ENCODE measurements around the gene LINGO3. TPM values are rescaled to one million over a fixed set of nuclear protein-coding genes. Genes with fewer than 3 reads are reported as not detected.

LINGO3 gene
- total RNA-seq, 1 donor from 2014 or later = not detected

DNA sequence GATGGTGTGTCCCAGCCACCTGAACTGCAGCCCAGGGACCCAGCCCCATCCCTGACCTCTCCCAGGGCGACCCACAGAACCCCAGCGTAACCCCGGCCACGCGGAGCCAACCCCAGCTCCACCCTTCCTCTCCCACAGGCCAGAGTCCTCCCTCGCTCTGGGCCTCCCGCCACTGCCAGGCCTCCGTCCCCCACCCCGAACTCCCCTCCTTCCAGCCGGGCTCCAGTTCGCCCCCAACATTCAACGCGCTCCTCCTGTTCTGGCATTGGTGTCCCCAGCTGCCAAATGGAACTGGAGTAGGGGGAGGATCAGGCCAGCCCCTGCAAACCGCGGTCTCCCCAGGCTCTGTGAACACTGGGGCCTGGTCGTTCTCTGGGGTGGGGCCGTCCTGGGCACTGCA lies 7.4 kb downstream of the LINGO3 start:
- no peaks in the 10 kb centered on the region for H3K36me3 ChIP-seq
- no peaks in the 10 kb centered on the region for H3K27me3 ChIP-seq
- no peak overlapping the region for H3K27ac ChIP-seq
- no peak overlapping the region for H3K4me3 ChIP-seq
- intact Hi-C loops (cut with DNase I) = no loop called here
- DNase-seq (ENCODE audit: extremely low spot score in 2 of 2) = no peak
- TF ChIP-seq, protein P1, sequence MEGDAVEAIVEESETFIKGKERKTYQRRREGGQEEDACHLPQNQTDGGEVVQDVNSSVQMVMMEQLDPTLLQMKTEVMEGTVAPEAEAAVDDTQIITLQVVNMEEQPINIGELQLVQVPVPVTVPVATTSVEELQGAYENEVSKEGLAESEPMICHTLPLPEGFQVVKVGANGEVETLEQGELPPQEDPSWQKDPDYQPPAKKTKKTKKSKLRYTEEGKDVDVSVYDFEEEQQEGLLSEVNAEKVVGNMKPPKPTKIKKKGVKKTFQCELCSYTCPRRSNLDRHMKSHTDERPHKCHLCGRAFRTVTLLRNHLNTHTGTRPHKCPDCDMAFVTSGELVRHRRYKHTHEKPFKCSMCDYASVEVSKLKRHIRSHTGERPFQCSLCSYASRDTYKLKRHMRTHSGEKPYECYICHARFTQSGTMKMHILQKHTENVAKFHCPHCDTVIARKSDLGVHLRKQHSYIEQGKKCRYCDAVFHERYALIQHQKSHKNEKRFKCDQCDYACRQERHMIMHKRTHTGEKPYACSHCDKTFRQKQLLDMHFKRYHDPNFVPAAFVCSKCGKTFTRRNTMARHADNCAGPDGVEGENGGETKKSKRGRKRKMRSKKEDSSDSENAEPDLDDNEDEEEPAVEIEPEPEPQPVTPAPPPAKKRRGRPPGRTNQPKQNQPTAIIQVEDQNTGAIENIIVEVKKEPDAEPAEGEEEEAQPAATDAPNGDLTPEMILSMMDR (IDR thresholded peaks at IDR 0.05) = no peak
- no peak for TF ChIP-seq POLR2AphosphoS5 (IDR thresholded peaks at IDR 0.05; ENCODE audit: insufficient read depth in 1 of 2, low read depth in 1 of 2)
- no peak for TF ChIP-seq POLR2A (IDR thresholded peaks at IDR 0.05)
- peaks cover 11% of the 10 kb centered on the region for H3K4me1 ChIP-seq
- H3K9me3 ChIP-seq = no peaks in the 10 kb centered on the region

DNA sequence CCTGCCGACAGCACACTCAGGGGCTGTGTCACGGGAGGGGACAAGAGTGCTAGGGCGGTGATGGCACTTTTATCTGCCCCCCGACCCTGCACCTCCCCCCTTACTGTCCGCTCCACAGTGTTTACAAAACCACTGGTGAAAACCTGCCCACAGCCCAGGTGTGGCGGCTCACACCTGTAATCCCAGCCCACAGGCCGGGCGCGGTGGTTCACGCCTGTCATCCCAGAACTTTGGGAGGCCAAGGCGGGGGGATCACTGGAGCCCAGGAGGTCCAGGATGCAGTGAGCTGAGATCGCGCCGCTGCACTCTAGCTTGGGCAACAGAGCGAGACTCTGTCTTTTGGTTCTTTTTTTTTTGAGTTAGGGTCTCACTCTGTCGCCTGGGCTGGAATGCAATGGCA lies 11.8 kb downstream of the LINGO3 start:
- no peaks in the 10 kb centered on the region for H3K27me3 ChIP-seq
- H3K9me3 ChIP-seq = no peaks in the 10 kb centered on the region
- no peak overlapping the region for H3K27ac ChIP-seq
- intact Hi-C loops (cut with DNase I) = no loop called here
- no peak for DNase-seq (ENCODE audit: extremely low spot score in 2 of 2)
- H3K4me1 ChIP-seq = peaks cover 19% of the 10 kb centered on the region
- no peaks in the 10 kb centered on the region for H3K36me3 ChIP-seq
- TF ChIP-seq, protein P1 (IDR thresholded peaks at IDR 0.05) = no peak
- TF ChIP-seq POLR2A (IDR thresholded peaks at IDR 0.05) (no peak), POLR2AphosphoS5 (IDR thresholded peaks at IDR 0.05; ENCODE audit: insufficient read depth in 1 of 2, low read depth in 1 of 2) (no peak)
- no peak overlapping the region for H3K4me3 ChIP-seq

DNA sequence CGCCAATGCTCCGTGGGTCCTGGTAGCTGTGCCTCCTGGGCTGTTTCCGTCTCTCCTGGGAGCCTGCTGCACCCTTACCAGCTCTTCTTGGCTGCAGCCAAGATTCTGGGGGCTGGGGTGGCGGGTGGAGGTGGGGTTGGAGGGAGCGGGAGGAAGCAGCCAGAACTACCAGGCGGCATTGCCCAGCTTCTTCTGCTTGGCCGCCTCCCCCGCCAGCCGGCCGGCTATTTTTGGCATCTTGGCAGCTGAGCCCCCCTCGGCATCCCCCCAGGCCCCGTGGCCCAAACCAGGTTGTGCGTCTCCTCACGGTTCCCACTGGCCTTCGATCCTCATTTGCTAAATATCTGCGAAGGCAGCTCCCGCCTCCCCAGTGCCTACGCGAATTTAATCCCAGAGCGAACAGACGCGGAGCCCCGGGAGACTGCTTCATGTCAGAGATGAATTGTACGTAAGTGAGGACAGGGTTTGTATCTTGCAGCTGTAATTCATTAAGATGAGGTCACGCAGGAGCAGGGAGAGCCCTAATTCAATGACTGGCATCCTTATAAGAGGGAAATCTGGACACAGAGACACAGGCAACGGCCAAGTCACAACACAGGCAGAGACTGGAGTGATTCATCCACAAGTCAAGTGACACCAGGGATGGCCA lies 13.1 kb downstream of the LINGO3 start:
- Histone ChIP-seq H3K4me1 (peaks cover 32% of the 10 kb centered on the region), H3K36me3 (no peaks in the 10 kb centered on the region), H3K27ac (no peak overlapping the region), H3K27me3 (peaks cover 8% of the 10 kb centered on the region), H3K9me3 (no peaks in the 10 kb centered on the region), H3K4me3 (peak overlapping the region in 1 of 2 donors; percentile 10)
- peak in 1 of 2 donors; percentile 22 for TF ChIP-seq POLR2AphosphoS5 (IDR thresholded peaks at IDR 0.05; ENCODE audit: insufficient read depth in 1 of 2, low read depth in 1 of 2)
- no peak for TF ChIP-seq POLR2A (IDR thresholded peaks at IDR 0.05)
- TF ChIP-seq, protein P1 (IDR thresholded peaks at IDR 0.05) = no peak
- no peak for DNase-seq (ENCODE audit: extremely low spot score in 2 of 2)
- intact Hi-C loops (cut with DNase I) = no loop called here

DNA sequence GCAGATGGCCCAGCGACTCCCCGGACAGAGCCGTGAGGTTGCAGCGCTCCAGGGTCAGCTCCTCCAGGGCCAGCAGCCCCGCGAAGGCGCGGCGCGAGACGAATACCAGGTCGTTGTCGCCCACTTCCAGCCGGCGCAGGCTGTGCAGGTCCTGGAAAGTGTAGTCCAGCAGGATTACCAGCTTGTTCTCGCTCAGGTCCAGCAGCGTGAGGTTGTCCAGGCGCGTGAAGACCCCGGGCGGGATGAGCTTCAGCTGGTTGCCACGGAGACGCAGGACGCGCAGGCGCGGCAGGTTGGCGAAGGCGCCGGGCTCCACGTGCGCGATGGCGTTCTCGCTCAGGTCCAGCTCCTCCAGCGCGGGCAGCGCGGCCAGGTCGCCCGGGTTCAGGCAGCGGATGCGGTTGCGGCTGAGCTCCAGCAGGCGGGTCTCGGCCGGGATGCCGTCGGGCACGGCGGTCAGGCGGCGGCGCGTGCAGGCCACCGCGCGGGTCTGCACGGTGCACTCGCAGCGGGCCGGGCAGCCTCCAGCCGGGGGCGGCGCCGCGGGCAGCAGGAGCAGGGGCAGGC lies 16.7 kb downstream of the LINGO3 start:
- Histone ChIP-seq H3K4me3 (peak overlapping the region; percentile 25 to 27), H3K27ac (no peak overlapping the region), H3K4me1 (peaks cover 39% of the 10 kb centered on the region), H3K9me3 (no peaks in the 10 kb centered on the region), H3K27me3 (peaks cover 8% of the 10 kb centered on the region), H3K36me3 (no peaks in the 10 kb centered on the region)
- intact Hi-C loops (cut with DNase I) = no loop called here
- TF ChIP-seq POLR2A (IDR thresholded peaks at IDR 0.05) = no peak
- TF ChIP-seq POLR2AphosphoS5 (IDR thresholded peaks at IDR 0.05; ENCODE audit: insufficient read depth in 1 of 2, low read depth in 1 of 2) = no peak
- TF ChIP-seq, protein P1 (IDR thresholded peaks at IDR 0.05) = no peak
- no peak for DNase-seq (ENCODE audit: extremely low spot score in 2 of 2)
